Right lobe of liver (tissue), 6 donors: ENCODE results near the gene MINK1. TPM values are rescaled to one million over a fixed set of nuclear protein-coding genes. Genes with fewer than 3 reads are reported as not detected.

Experiments
- ATAC-seq, 4 donors: fragments of 200-7000 bp; cut with Tn5 transposase; one replicate each; pipeline ENCODE4 v1.9.1; 2020; ENCODE audit warnings: mild to moderate bottlenecking in 4 of 4, moderate library complexity in 4 of 4
- DNase-seq, 3 donors: peaks; one replicate each; pipeline ENCODE4 v3.0.0-alpha.2; 2020
- H3K27ac ChIP-seq, 3 donors: fragments of 200-600 bp; one replicate each; pipeline ENCODE4 v1.8.0; 2022
- H3K27me3 ChIP-seq, 2 donors: fragments of 200-600 bp; one replicate each; pipeline ENCODE4 v1.8.0; 2022
- H3K36me3 ChIP-seq, 4 donors: fragments of 200-600 bp; sonication (generic) in 1 of 4; one replicate each; pipeline versions ENCODE4 v1.5.1 to v1.8.0; 2017 to 2022; ENCODE audit warnings: control low read depth in 1 of 4
- H3K4me1 ChIP-seq, 4 donors: fragments of 200-600 bp; sonication (generic) in 1 of 4; one replicate each; pipeline versions ENCODE4 v1.5.1 to v1.8.0; 2017 to 2022; ENCODE audit warnings: control low read depth in 1 of 4
- H3K4me3 ChIP-seq, 3 donors: fragments of 200-600 bp; one replicate each; pipeline ENCODE4 v1.8.0; 2022
- H3K9me3 ChIP-seq, 4 donors: fragments of 200-600 bp; sonication (generic) in 1 of 4; one replicate each; pipeline versions ENCODE4 v1.5.1 to v1.8.0; 2017 to 2022; ENCODE audit warnings: control low read depth in 1 of 4
- CTCF ChIP-seq, 4 donors: fragments of 200-600 bp in 3 of 4; fragments of 450-650 bp in 1 of 4; IDR thresholded peaks; one replicate each; pipeline versions ENCODE4 v1.5.1 to v1.8.0; 2016 to 2022; ENCODE audit warnings: antibody characterized with exemption in 4 of 4, mild to moderate bottlenecking in 2 of 4
- POLR2A ChIP-seq: fragments of 450-650 bp; IDR thresholded peaks from one replicate; pipeline ENCODE4 v1.6.1; 2017; ENCODE audit warnings: antibody characterized with exemption, mild to moderate bottlenecking
- WGBS: methylation state at CpG from one replicate; pipeline ENCODE4 v1.1.6; 2018; ENCODE audit warnings: low coverage, low lambda C conversion rate; ENCODE audit not compliant: insufficient coverage; ENCODE audit errors: missing lambda C conversion rate; 5-methylcytosine and 5-hydroxymethylcytosine counted together
- intact Hi-C, 2 donors: fragments of 100-400 bp; cut with DNase I; formaldehyde crosslinking; loops; one replicate each; pipeline versions ENCODE4 v1.11.2 to v1.14.1; 2022
- total RNA-seq, 6 experiments: library from RNA; depleted of rRNA in 2 of 6; stranded (reverse); fragments of >200 nt in 2 of 6; fragmentation: NEBNext Ultra II Directional in 3 of 6; extraction: Animal tissue kit (Norgen Biotek cat#: 25700) in 3 of 6; gene quantifications; one replicate each; pipeline versions ENCODE4 v1.1.0 to v1.2.4, GENCODE V29; 2016 to 2023
- donor health status: DM: no; HTN: yes; CAD: no.
- donor health status: DM: no; HTN: no; CAD: no.
- donor health status: DM: no; HTN: no; CAD: no.
- donor health status: DM: no; HTN: yes; CAD: no.
- donor health status: DM: no; HTN: yes; CAD: no.

The MINK1 gene
- total RNA-seq, 6 experiments from 2014 or later: 20.3 to 42.5 (median 28.0) TPM

GRCh38 chr17:4788159-4788806, 44.9 kb upstream of the MINK1 start:
- intact Hi-C loops: loop anchor here (5.0 to 10.0 kb wide), 2 partner anchors 53 to 99 kb away; partner anchors contain the start of genes CXCL16 (in 2 of the 2), MED11 (in 2 of the 2) and ZMYND15 (in 2 of the 2)
- H3K4me3 ChIP-seq: peak overlapping the region; percentile 68 to 84 (median 83)
- DNase-seq: no peak
- WGBS: 18% methylated on average over 14 of the region's 14 CpGs
- peak in 1 of 4 donors; percentile 5 for TF ChIP-seq CTCF (IDR thresholded peaks at IDR 0.05)
- TF ChIP-seq POLR2A: no peak
- peak overlapping the region; percentile 84 to 96 (median 92) for H3K27ac ChIP-seq
- no peaks in the 10 kb centered on the region for H3K9me3 ChIP-seq
- peaks cover 0 to 25% (median 5%) of the 10 kb centered on the region in 4 donors for H3K4me1 ChIP-seq
- H3K36me3 ChIP-seq: no peaks in the 10 kb centered on the region
- no peaks in the 10 kb centered on the region for H3K27me3 ChIP-seq
- ATAC-seq: peak in 1 of 4 donors; percentile 0

GRCh38 chr17:4788807-4789700, 44.1 kb upstream of the MINK1 start, which contains the start of gene GLTPD2:
GLTPD2 (plus strand) TSS chr17:4788964; CDS start chr17:4789012, 48 bp downstream.
- TF ChIP-seq CTCF (IDR thresholded peaks at IDR 0.05): peak in 2 of 4 donors; percentile 9 to 16
- TF ChIP-seq POLR2A: peak; percentile 74
- Histone ChIP-seq H3K27me3 (no peaks in the 10 kb centered on the region), H3K4me1 (peaks cover 0 to 25% (median 5%) of the 10 kb centered on the region in 4 donors), H3K4me3 (peak within 1 kb of the TSS; percentile 68 to 84 (median 83)), H3K9me3 (no peaks in the 10 kb centered on the region), H3K27ac (peak within 1 kb of the TSS; percentile 84 to 96 (median 92)), H3K36me3 (no peaks in the 10 kb centered on the region)
- intact Hi-C loops: loop anchor here (5.0 to 10.0 kb wide), 2 partner anchors 54 to 98 kb away; partner anchors contain the start of genes CXCL16 (in 2 of the 2), MED11 (in 2 of the 2) and ZMYND15 (in 2 of the 2)
- WGBS: 8% methylated on average over 7 of the region's 62 CpGs
- peak; percentile 76 to 79 (median 76) for DNase-seq
- ATAC-seq: peak; percentile 40 to 63 (median 57)

GRCh38 chr17:4789701-4789950, 43.5 kb upstream of the MINK1 start:
- Histone ChIP-seq H3K4me1 (peaks cover 0 to 25% (median 5%) of the 10 kb centered on the region in 4 donors), H3K4me3 (peak overlapping the region; percentile 68 to 84 (median 83)), H3K36me3 (no peaks in the 10 kb centered on the region), H3K9me3 (no peaks in the 10 kb centered on the region), H3K27ac (peak overlapping the region; percentile 84 to 96 (median 92)), H3K27me3 (no peaks in the 10 kb centered on the region)
- TF ChIP-seq CTCF (IDR thresholded peaks at IDR 0.05) (no peak), POLR2A (no peak)
- no peak for DNase-seq
- ATAC-seq: no peak
- WGBS: 0% methylated on average over 1 of the region's 25 CpGs
- intact Hi-C loops: loop anchor here (5.0 to 10.0 kb wide), 2 partner anchors 55 to 98 kb away; partner anchors contain the start of genes CXCL16 (in 2 of the 2), MED11 (in 2 of the 2) and ZMYND15 (in 2 of the 2)

GRCh38 chr17:4789951-4790704, 43.0 kb upstream of the MINK1 start:
- TF ChIP-seq CTCF (IDR thresholded peaks at IDR 0.05) (peak; percentile 64 to 96 (median 79)), POLR2A (peak; percentile 96)
- Histone ChIP-seq H3K4me1 (peaks cover 0 to 25% (median 5%) of the 10 kb centered on the region in 4 donors), H3K36me3 (no peaks in the 10 kb centered on the region), H3K27ac (peak overlapping the region; percentile 84 to 96 (median 92)), H3K9me3 (no peaks in the 10 kb centered on the region), H3K4me3 (peak overlapping the region; percentile 68 to 84 (median 83)), H3K27me3 (no peaks in the 10 kb centered on the region)
- ATAC-seq: peak; percentile 67 to 86 (median 78)
- WGBS: 0% methylated on average over 28 of the region's 91 CpGs
- intact Hi-C loops: loop anchor here (5.0 to 10.0 kb wide), 2 partner anchors 55 to 97 kb away; partner anchors contain the start of genes CXCL16 (in 2 of the 2), MED11 (in 2 of the 2) and ZMYND15 (in 2 of the 2)
- peak; percentile 89 to 92 (median 91) for DNase-seq
